Natural killer cell (primary cell): ENCODE measurements around the gene ZNF562. TPM values are rescaled to one million over a fixed set of nuclear protein-coding genes. Genes with fewer than 3 reads are reported as not detected.

Experiments used
- ATAC-seq, 3 donors: fragments of 150-1000 bp in 2 of 3; fragments of 200-7000 bp in 1 of 3; cut with Tn5 transposase; 1 replicate in 1 of 3; 2 replicates in 2 of 3; pipeline ENCODE4 v1.10.0; 2021; ENCODE audit warnings: mild to moderate bottlenecking in 2 of 3, moderate library complexity in 2 of 3
- DNase-seq, 2 donors: peaks; one replicate each; pipeline versions ENCODE4 v3.0.0 to v3.0.0-alpha.2; 2013 to 2021; ENCODE audit warnings: mixed read lengths in 1 of 2
- H3K27ac ChIP-seq: one replicate; pipeline ENCODE4 v1.5.1; 2013; ENCODE audit warnings: mild to moderate bottlenecking, low read length
- H3K27me3 ChIP-seq: one replicate; pipeline ENCODE4 v1.6.1; 2013; ENCODE audit warnings: low read length; ENCODE audit not compliant: control insufficient read depth, insufficient read depth
- H3K36me3 ChIP-seq: one replicate; pipeline ENCODE4 v1.6.1; 2013; ENCODE audit warnings: low read length; ENCODE audit not compliant: control insufficient read depth, insufficient read depth
- H3K4me1 ChIP-seq: one replicate; pipeline ENCODE4 v1.6.1; 2013; ENCODE audit warnings: low read length; ENCODE audit not compliant: control insufficient read depth, insufficient read depth
- H3K4me3 ChIP-seq: one replicate; pipeline ENCODE4 v1.5.1; 2013; ENCODE audit warnings: low read length
- H3K9me3 ChIP-seq: one replicate; pipeline ENCODE4 v1.6.1; 2013; ENCODE audit warnings: low read length; ENCODE audit not compliant: control insufficient read depth, insufficient read depth
- H3K27ac Mint-ChIP-seq, 2 donors: one replicate each; pipeline ENCODE4 v1.8.0; 2022; ENCODE audit warnings: mild to moderate bottlenecking in 2 of 2, mixed read lengths in 2 of 2, moderate library complexity in 1 of 2
- H3K27me3 Mint-ChIP-seq, 2 donors: one replicate each; pipeline ENCODE4 v1.8.0; 2022; ENCODE audit warnings: low read depth in 2 of 2, mixed read lengths in 2 of 2
- H3K36me3 Mint-ChIP-seq: one replicate; pipeline ENCODE4 v1.8.0; 2022; ENCODE audit warnings: mixed read lengths
- H3K4me1 Mint-ChIP-seq, 2 donors: one replicate each; pipeline ENCODE4 v1.8.0; 2022; ENCODE audit warnings: mixed read lengths in 2 of 2
- H3K4me3 Mint-ChIP-seq: one replicate; pipeline ENCODE4 v1.8.0; 2022; ENCODE audit warnings: mild to moderate bottlenecking, moderate library complexity, mixed read lengths
- H3K9me3 Mint-ChIP-seq, 2 donors: one replicate each; pipeline ENCODE4 v1.8.0; 2022; ENCODE audit warnings: mixed read lengths in 2 of 2
- WGBS: methylation state at CpG from one replicate; pipeline ENCODE4 v1.1.7; 2013; ENCODE audit warnings: missing lambda C conversion rate; ENCODE audit not compliant: insufficient coverage; 5-methylcytosine and 5-hydroxymethylcytosine counted together
- intact Hi-C: fragments of 100-400 bp; cut with micrococcal nuclease; formaldehyde crosslinking; loops from one replicate; pipeline ENCODE4 v1.14.2; 2022
- total RNA-seq, 4 donors: library from RNA; stranded (reverse); fragments of 120-200 nt in 1 of 4; gene quantifications; one replicate each; pipeline versions ENCODE4 v1.2.3 to v1.2.4, GENCODE V29; 2013 to 2022
- TF ChIP-seq, protein P1 (sequence below): fragments of 200-600 bp; IDR thresholded peaks from one replicate; pipeline ENCODE4 v1.8.0; 2022; ENCODE audit warnings: antibody characterized with exemption

ZNF562 gene
- total RNA-seq, 3 donors from 2014 or later (not counting 1 experiment from before 2014, with no cell fraction given): 21.6 to 25.3 (median 23.1) TPM

DNA sequence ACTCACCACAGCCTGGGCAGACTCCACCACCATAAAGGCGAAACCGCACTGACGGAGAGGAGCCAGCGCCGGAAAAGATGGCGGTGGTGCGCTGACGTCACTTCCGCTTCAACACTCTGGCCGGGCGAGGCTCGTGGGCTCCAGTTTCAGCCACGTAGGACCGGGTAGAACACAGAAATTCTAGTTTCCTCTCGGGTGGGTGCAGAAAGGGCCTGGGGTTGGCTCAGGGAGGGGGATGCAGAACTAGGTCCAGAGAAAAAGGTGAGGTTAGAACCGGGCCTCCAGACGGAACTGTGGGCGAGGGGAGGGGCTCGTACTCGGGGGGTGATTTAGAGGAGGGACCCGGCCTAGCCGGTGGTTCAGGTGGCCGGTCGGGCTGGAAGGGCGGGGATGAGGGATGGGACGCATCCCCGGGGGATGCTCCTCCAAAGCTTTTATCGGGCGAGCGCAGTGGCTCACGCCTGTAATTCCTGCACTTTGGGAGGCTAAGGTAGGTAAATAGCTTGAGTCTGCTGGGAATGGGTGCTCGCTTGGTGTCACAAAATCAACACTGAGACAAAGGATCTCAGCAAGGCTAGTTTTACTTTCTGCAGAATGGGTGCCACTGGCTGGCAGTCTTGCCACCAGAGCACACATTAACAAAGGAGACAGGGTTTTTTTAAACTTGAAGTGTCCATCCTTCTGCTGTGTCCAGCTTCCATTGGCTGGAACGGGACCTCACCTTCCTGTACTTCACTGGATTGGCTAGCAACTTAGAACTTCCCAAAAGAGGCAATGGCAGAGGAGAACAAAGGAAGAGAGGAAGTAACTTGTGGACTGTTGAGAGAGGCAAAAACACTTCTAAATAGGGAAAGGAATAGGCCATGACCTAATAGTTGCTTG is 53.5 kb downstream of the ZNF562 start, which contains the start of gene ZNF561:
Gene ZNF561 (minus strand): TSS at position 77 of the 882 bp plus-strand sequence. CDS start 1,776 bp downstream, outside the sequence.
- DNase-seq (peak; percentile 86 to 97), ATAC-seq (peak; percentile 85 to 93 (median 92))
- Histone ChIP-seq H3K36me3 (peaks cover 15% of the 10 kb centered on the region), H3K27ac (peak within 1 kb of the TSS; percentile 84), H3K27me3 (no peaks in the 10 kb centered on the region), H3K4me3 (peak within 1 kb of the TSS; percentile 77), H3K9me3 (no peaks in the 10 kb centered on the region), H3K4me1 (peaks cover 16% of the 10 kb centered on the region)
- peak within 1 kb of the TSS; percentile 97 to 100 for H3K27ac Mint-ChIP-seq
- intact Hi-C loops: loop anchor here (1.0 to 10.0 kb wide), 7 partner anchors 39 to 477 kb away; partner anchors contain the start of genes ZNF121, ZNF266, ZNF317 and ZNF562
- TF ChIP-seq, protein P1, sequence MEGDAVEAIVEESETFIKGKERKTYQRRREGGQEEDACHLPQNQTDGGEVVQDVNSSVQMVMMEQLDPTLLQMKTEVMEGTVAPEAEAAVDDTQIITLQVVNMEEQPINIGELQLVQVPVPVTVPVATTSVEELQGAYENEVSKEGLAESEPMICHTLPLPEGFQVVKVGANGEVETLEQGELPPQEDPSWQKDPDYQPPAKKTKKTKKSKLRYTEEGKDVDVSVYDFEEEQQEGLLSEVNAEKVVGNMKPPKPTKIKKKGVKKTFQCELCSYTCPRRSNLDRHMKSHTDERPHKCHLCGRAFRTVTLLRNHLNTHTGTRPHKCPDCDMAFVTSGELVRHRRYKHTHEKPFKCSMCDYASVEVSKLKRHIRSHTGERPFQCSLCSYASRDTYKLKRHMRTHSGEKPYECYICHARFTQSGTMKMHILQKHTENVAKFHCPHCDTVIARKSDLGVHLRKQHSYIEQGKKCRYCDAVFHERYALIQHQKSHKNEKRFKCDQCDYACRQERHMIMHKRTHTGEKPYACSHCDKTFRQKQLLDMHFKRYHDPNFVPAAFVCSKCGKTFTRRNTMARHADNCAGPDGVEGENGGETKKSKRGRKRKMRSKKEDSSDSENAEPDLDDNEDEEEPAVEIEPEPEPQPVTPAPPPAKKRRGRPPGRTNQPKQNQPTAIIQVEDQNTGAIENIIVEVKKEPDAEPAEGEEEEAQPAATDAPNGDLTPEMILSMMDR: no peak
- H3K9me3 Mint-ChIP-seq: peaks cover 0 to 2% of the 10 kb centered on the region in 2 donors
- WGBS: under 1% methylated on average over 33 of the region's 33 CpGs
- H3K36me3 Mint-ChIP-seq: no peaks in the 10 kb centered on the region
- no peaks in the 10 kb centered on the region for H3K27me3 Mint-ChIP-seq
- peaks cover 22 to 27% of the 10 kb centered on the region in 2 donors for H3K4me1 Mint-ChIP-seq
- H3K4me3 Mint-ChIP-seq: peak within 1 kb of the TSS; percentile 97

DNA sequence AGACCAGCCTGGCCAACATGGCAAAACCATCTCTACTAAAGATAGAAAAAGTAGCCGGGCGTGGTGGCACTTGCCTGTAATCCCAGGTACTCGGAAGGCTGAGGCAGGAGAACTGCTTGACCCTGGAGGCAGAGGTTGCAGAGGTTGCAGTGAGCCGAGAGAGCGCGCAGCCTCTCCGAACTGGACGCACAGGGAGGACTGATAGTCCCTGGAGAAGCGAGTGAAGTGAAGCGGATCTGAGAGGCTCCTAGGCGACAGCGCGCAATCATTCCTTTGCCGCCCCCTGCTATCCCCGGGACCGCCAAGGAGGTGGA is 54.1 kb downstream of the ZNF562 start:
- ATAC-seq (no peak), DNase-seq (no peak)
- peak overlapping the region; percentile 84 for H3K27ac ChIP-seq
- TF ChIP-seq, protein P1: no peak
- Mint-ChIP-seq H3K27ac (peak overlapping the region; percentile 97 to 100), H3K4me1 (peaks cover 19 to 24% of the 10 kb centered on the region in 2 donors), H3K4me3 (peak overlapping the region; percentile 97), H3K27me3 (no peaks in the 10 kb centered on the region), H3K36me3 (no peaks in the 10 kb centered on the region), H3K9me3 (peaks cover 0 to 2% of the 10 kb centered on the region in 2 donors)
- no peaks in the 10 kb centered on the region for H3K9me3 ChIP-seq
- peaks cover 16% of the 10 kb centered on the region for H3K4me1 ChIP-seq
- intact Hi-C loops: loop anchor here (1.0 to 10.0 kb wide), 7 partner anchors 38 to 476 kb away; partner anchors contain the start of genes ZNF121, ZNF266, ZNF317 and ZNF562
- WGBS: 0% methylated on average over 16 of the region's 16 CpGs
- peak overlapping the region; percentile 77 for H3K4me3 ChIP-seq
- H3K36me3 ChIP-seq: peaks cover 21% of the 10 kb centered on the region
- no peaks in the 10 kb centered on the region for H3K27me3 ChIP-seq

DNA sequence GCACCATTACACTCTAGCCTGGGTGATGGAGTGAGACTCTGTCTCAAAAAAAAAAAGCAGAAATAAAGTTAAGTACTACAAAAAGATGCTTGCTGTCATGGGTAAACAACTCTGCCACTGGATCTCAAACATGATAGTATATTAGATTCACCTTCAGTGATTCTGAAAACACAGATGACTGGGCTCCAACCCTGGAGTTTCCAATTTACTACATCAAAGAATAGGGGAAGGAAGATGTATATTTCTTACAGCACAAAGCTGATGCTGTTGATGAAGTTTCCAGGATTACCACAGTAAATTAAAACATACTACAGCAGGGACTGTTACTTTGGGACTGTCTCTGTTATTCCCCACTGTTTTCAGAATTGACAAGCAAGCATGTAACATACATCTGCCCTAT is 59.1 kb downstream of the ZNF562 start:
- intact Hi-C loops: no loop called here
- H3K27me3 ChIP-seq: no peaks in the 10 kb centered on the region
- no peak for DNase-seq
- Mint-ChIP-seq H3K4me1 (peaks cover 6 to 7% of the 10 kb centered on the region in 2 donors), H3K36me3 (peaks cover 28% of the 10 kb centered on the region), H3K4me3 (no peak overlapping the region), H3K27ac (no peak overlapping the region), H3K9me3 (peaks cover 0 to 1% of the 10 kb centered on the region in 2 donors), H3K27me3 (no peaks in the 10 kb centered on the region)
- H3K27ac ChIP-seq: no peak overlapping the region
- no peak for ATAC-seq
- H3K9me3 ChIP-seq: peaks cover 17% of the 10 kb centered on the region
- TF ChIP-seq, protein P1: no peak
- H3K4me3 ChIP-seq: no peak overlapping the region
- peaks cover 10% of the 10 kb centered on the region for H3K4me1 ChIP-seq
- H3K36me3 ChIP-seq: peaks cover 67% of the 10 kb centered on the region
